ENCODE data around the gene TRIM5.

TRIM5 gene

DNA sequence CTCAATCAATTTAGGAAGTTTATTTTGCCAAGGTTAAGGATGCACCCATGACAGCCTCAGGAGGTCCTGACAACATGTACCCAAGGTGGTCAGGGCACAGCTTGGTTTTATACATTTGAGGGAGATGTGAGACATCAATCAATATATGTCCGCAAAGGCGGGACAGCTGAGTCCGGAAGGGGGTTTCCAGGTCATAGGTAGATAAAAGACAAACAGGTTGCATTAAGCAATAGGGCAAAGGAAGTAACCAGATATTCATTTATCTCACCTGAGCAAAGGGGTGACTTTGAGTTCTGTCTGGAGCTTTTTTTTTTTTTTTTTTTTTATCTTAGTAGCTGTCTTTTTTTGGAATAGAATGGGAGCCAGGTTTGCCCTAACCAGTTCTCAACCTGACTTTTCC, 62.1 kb downstream of the TRIM5 start:
- DNase-seq: no peak

DNA sequence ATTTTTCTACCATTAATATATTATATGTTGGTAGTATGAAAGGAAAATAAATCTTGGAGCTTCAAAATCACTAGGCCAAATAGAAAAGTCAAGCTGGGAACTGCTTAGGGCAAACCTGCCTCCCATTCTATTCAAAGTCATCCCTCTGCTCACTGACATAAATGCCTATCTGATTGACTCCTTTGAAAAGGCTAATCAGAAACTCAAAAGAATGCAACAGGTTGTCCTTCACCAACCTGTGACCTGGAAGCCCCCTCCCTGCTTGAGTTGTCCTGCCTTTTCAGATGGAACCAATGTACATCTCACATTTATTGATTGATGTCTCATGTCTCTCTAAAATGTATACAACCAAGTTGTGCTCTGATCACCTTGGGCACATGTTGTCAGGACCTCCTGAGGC, 63.3 kb downstream of the TRIM5 start:
- no peak for DNase-seq

DNA sequence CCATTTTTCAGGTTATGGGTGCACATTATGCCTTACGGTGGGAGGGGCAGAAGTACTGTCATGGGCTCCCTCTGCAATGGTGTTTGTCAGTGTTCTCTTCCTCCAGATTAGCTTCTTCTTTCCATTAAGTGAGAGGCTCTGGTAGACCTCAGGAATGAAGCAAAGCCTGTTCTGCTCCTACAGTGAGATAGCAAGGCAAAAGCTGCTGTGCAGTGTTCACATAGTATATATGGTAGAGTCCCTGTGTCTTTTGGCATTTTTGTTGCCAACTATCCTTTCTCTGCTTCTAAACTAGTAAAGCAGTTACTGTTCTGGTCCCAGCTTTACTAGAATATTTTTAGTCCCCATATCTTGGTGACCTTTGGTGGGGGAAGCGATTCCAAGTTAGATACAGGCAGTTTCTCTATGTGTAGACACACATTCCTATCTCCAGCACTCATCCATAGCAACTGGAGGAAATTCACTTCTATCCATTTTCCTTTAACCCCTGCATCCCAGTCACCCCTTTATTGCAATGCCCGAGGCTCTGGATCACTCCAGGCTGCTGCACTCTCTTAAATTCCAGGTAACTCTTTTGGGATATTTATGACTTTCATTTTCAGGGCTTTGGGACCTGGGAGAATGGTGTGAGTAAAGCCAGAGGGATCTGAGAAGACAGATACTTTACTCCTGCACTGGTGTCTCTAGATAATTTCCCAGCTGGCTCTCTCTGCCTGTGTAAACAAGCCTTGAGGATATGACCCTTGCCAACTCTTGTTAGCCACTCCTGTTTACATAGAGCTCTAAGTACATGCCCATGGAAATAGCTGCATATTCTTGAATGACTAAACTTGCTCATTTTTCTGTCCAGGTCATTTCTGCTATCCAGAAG, 64.0 kb downstream of the TRIM5 start:
- no peak for DNase-seq

DNA sequence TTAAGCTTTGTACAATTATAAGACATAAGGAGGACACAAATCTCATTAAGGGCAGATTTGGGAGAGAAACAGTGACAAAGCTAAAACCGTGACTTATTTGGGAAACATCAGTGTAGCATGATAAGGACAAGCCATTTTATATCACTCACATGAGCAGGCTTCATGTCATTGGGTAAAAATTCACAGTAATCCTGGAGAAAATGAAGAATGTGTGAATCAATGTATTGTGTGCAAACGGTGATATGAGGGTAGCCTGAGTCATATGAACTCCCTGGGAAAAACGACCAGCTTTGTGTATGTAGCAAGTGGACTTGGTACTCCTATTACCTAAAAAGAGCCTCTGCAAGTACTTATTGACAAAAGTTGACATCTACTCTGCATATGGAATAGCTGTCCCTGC, 66.1 kb downstream of the TRIM5 start:
- DNase-seq: no peak

All from NCI-H524 (cell line).